OCI-LY7 (cell line): ENCODE results near the gene OR11A1.

Experiments
- EZH2phosphoT487 ChIP-seq: fragments of 200-600 bp; sonication (generic); IDR thresholded peaks from 2 replicates; pipeline ENCODE4 v1.6.1; 2018; ENCODE audit warnings: low read depth, borderline replicate concordance, mild to moderate bottlenecking, mixed run types, antibody characterized with exemption, low read length, moderate library complexity, mixed read lengths
- TF ChIP-seq, protein P1 (sequence below): fragments of 200-600 bp; sonication (generic); conservative IDR thresholded peaks from 2 replicates; pipeline ENCODE4 v1.5.1; 2014; ENCODE audit warnings: mild to moderate bottlenecking, antibody characterized with exemption, low read length, moderate library complexity, mixed read lengths

DNA sequence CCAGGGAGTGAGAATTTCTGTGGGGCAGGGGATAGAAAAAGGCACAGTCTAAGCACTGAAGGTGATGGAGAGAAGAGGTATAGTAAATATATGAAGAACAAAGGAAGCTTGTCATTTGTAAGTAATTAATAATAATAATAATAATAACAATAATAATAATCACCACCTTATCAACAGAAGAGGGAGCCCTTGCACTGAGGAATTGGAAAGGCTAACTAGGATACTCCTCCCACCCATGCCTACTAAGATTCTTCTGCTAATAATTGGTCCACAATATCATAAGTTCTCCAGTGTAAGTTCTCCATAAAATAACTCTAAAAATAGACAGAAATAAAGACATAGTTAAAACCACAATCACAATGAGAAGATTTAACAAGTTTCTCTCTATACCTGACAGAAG lies 80.9 kb downstream of the OR11A1 start:
- TF ChIP-seq, protein P1, sequence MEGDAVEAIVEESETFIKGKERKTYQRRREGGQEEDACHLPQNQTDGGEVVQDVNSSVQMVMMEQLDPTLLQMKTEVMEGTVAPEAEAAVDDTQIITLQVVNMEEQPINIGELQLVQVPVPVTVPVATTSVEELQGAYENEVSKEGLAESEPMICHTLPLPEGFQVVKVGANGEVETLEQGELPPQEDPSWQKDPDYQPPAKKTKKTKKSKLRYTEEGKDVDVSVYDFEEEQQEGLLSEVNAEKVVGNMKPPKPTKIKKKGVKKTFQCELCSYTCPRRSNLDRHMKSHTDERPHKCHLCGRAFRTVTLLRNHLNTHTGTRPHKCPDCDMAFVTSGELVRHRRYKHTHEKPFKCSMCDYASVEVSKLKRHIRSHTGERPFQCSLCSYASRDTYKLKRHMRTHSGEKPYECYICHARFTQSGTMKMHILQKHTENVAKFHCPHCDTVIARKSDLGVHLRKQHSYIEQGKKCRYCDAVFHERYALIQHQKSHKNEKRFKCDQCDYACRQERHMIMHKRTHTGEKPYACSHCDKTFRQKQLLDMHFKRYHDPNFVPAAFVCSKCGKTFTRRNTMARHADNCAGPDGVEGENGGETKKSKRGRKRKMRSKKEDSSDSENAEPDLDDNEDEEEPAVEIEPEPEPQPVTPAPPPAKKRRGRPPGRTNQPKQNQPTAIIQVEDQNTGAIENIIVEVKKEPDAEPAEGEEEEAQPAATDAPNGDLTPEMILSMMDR, result no peak; the same call in 1 of the 2 replicates
- TF ChIP-seq EZH2phosphoT487, result no peak
